ENCODE data around the gene PARVA. TPM values are rescaled to one million over a fixed set of nuclear protein-coding genes. Genes with fewer than 3 reads are reported as not detected.

PARVA gene
- total RNA-seq, 1 experiment from 2014 or later, result 22.9 TPM

- BruUV-seq (replicated peaks), result no TSS peak
- Mint-ChIP-seq H3K4me1 (ENCODE audit: low read depth, unreplicated experiment) (no peaks in the 10 kb centered on the region), H3K9me3 (ENCODE audit: low read depth, unreplicated experiment) (no peaks in the 10 kb centered on the region), H3K27ac (ENCODE audit: unreplicated experiment) (no peak overlapping the region), H3K27me3 (ENCODE audit: unreplicated experiment) (no peaks in the 10 kb centered on the region), H3K4me3 (ENCODE audit: low read depth, unreplicated experiment) (no peak overlapping the region), H3K36me3 (ENCODE audit: insufficient read depth, unreplicated experiment) (no peaks in the 10 kb centered on the region)
- CTCF ChIA-PET, result interaction anchor here (0.6 to 1.6 kb wide), 2 partner anchors 8 to 10 kb away, joined by 3 read pairs; no protein-coding TSS in a partner anchor
- no peak for DNase-seq
- intact Hi-C loops (cut with micrococcal nuclease; ENCODE audit: unreplicated experiment), result no loop called here
- TF ChIP-seq CTCF (IDR thresholded peaks at IDR 0.05; ENCODE audit: unreplicated experiment), result no peak
Observed at GRCh38 chr11:12480401-12480800, 103.0 kb downstream of the PARVA start.

- Mint-ChIP-seq H3K27me3 (ENCODE audit: unreplicated experiment) (no peaks in the 10 kb centered on the region), H3K27ac (ENCODE audit: unreplicated experiment) (no peak overlapping the region), H3K9me3 (ENCODE audit: low read depth, unreplicated experiment) (no peaks in the 10 kb centered on the region), H3K4me3 (ENCODE audit: low read depth, unreplicated experiment) (no peak overlapping the region), H3K36me3 (ENCODE audit: insufficient read depth, unreplicated experiment) (no peaks in the 10 kb centered on the region), H3K4me1 (ENCODE audit: low read depth, unreplicated experiment) (no peaks in the 10 kb centered on the region)
- TF ChIP-seq CTCF (IDR thresholded peaks at IDR 0.05; ENCODE audit: unreplicated experiment), result no peak
- BruUV-seq (replicated peaks), result no TSS peak
- DNase-seq, result no peak
- CTCF ChIA-PET, result no interaction called here
- intact Hi-C loops (cut with micrococcal nuclease; ENCODE audit: unreplicated experiment), result no loop called here
Observed at GRCh38 chr11:12482839-12483238, 105.5 kb downstream of the PARVA start.

GRCh38 chr11:12483604-12484003 lies 106.2 kb downstream of the PARVA start:
- Mint-ChIP-seq H3K27ac (ENCODE audit: unreplicated experiment) (no peak overlapping the region), H3K4me1 (ENCODE audit: low read depth, unreplicated experiment) (no peaks in the 10 kb centered on the region), H3K4me3 (ENCODE audit: low read depth, unreplicated experiment) (no peak overlapping the region), H3K9me3 (ENCODE audit: low read depth, unreplicated experiment) (peaks cover under 1% of the 10 kb centered on the region), H3K36me3 (ENCODE audit: insufficient read depth, unreplicated experiment) (no peaks in the 10 kb centered on the region), H3K27me3 (ENCODE audit: unreplicated experiment) (no peaks in the 10 kb centered on the region)
- CTCF ChIA-PET, result no interaction called here
- BruUV-seq (replicated peaks), result no TSS peak
- intact Hi-C loops (cut with micrococcal nuclease; ENCODE audit: unreplicated experiment), result loop anchor here (2.0 kb wide), 1 partner anchor 71 kb away; no protein-coding TSS in a partner anchor
- no peak for DNase-seq
- TF ChIP-seq CTCF (IDR thresholded peaks at IDR 0.05; ENCODE audit: unreplicated experiment), result no peak

GRCh38 chr11:12485328-12485727 lies 108.0 kb downstream of the PARVA start:
- intact Hi-C loops (cut with micrococcal nuclease; ENCODE audit: unreplicated experiment), result loop anchor here (2.0 to 5.0 kb wide), 2 partner anchors 73 to 153 kb away; no protein-coding TSS in a partner anchor
- no TSS peak for BruUV-seq (replicated peaks)
- Mint-ChIP-seq H3K27ac (ENCODE audit: unreplicated experiment) (no peak overlapping the region), H3K9me3 (ENCODE audit: low read depth, unreplicated experiment) (peaks cover 2% of the 10 kb centered on the region), H3K4me1 (ENCODE audit: low read depth, unreplicated experiment) (no peaks in the 10 kb centered on the region), H3K27me3 (ENCODE audit: unreplicated experiment) (no peaks in the 10 kb centered on the region), H3K4me3 (ENCODE audit: low read depth, unreplicated experiment) (no peak overlapping the region), H3K36me3 (ENCODE audit: insufficient read depth, unreplicated experiment) (no peaks in the 10 kb centered on the region)
- CTCF ChIA-PET, result interaction anchor here (0.9 to 1.3 kb wide), 2 partner anchors 75 to 154 kb away, joined by 3 to 6 read pairs; no protein-coding TSS in a partner anchor
- TF ChIP-seq CTCF (IDR thresholded peaks at IDR 0.05; ENCODE audit: unreplicated experiment), result peak; percentile 61
- DNase-seq, result no peak

Data from Calu3 (cell line).